BE2C (cell line): ENCODE data around the gene ATP10A.
"Not testable (repeated sequence)": the region's sequence is repeated elsewhere in the genome, so short reads cannot be mapped to it uniquely, and the experiment has no call there.

ENCODE experiments used
- DNase-seq: peaks from one replicate; pipeline ENCODE4 v3.0.0-alpha.2; 2020
- H3K27me3 ChIP-seq: fragments of 250-450 bp; sonication (Bioruptor Pico); 2 replicates; pipeline ENCODE4 v1.5.1; 2020; ENCODE audit warnings: mild to moderate bottlenecking
- H3K36me3 ChIP-seq: fragments of 250-450 bp; sonication (Bioruptor Pico); 2 replicates; pipeline ENCODE4 v1.5.1; 2020; ENCODE audit warnings: mild to moderate bottlenecking
- H3K4me1 ChIP-seq: fragments of 250-450 bp; sonication (Bioruptor Pico); 2 replicates; pipeline ENCODE4 v1.5.1; 2020
- H3K4me3 ChIP-seq: 2 replicates; pipeline ENCODE4 v1.5.1; 2011; ENCODE audit warnings: low read depth, low read length
- H3K9me3 ChIP-seq: fragments of 250-450 bp; sonication (Bioruptor Pico); 2 replicates; pipeline ENCODE4 v1.5.1; 2020
- CTCF ChIP-seq: IDR thresholded peaks from 2 replicates; pipeline ENCODE4 v1.5.1; 2012; ENCODE audit warnings: mild to moderate bottlenecking, low read depth, low read length

The ATP10A gene

GRCh38 chr15:25776071-25776746 is 86.9 kb downstream of the ATP10A start:
- Histone ChIP-seq H3K4me3 (no peak overlapping the region), H3K4me1 (no peaks in the 10 kb centered on the region)
- no peak for TF ChIP-seq CTCF

GRCh38 chr15:25775317-25775912 is 87.7 kb downstream of the ATP10A start:
- TF ChIP-seq CTCF: no peak
- H3K36me3 ChIP-seq: no peaks in the 10 kb centered on the region
- no peaks in the 10 kb centered on the region for H3K4me1 ChIP-seq
- H3K9me3 ChIP-seq: no peaks in the 10 kb centered on the region
- H3K27me3 ChIP-seq: no peaks in the 10 kb centered on the region
- no peak overlapping the region for H3K4me3 ChIP-seq
- no peak for DNase-seq

More at GRCh38 chr15:25776071-25776746, 86.9 kb downstream of the ATP10A start:
- Histone ChIP-seq H3K27me3 (no peaks in the 10 kb centered on the region), H3K9me3 (no peaks in the 10 kb centered on the region), H3K36me3 (no peaks in the 10 kb centered on the region)
- DNase-seq: no peak

GRCh38 chr15:25774871-25775270 is 88.3 kb downstream of the ATP10A start:
- H3K9me3 ChIP-seq: no peaks in the 10 kb centered on the region
- H3K4me3 ChIP-seq: no peak overlapping the region
- H3K27me3 ChIP-seq: no peaks in the 10 kb centered on the region
- no peaks in the 10 kb centered on the region for H3K4me1 ChIP-seq
- H3K36me3 ChIP-seq: no peaks in the 10 kb centered on the region
- DNase-seq: no peak
- no peak for TF ChIP-seq CTCF

- Histone ChIP-seq H3K9me3 (no peaks in the 10 kb centered on the region), H3K27me3 (no peaks in the 10 kb centered on the region), H3K4me1 (no peaks in the 10 kb centered on the region), H3K36me3 (no peaks in the 10 kb centered on the region), H3K4me3 (no peak overlapping the region)
- no peak for DNase-seq
- no peak for TF ChIP-seq CTCF
Measured at GRCh38 chr15:25773248-25773647, 89.9 kb downstream of the ATP10A start.

- no peaks in the 10 kb centered on the region for H3K36me3 ChIP-seq
- no peaks in the 10 kb centered on the region for H3K4me1 ChIP-seq
- no peak for DNase-seq
- H3K27me3 ChIP-seq: no peaks in the 10 kb centered on the region
- no peaks in the 10 kb centered on the region for H3K9me3 ChIP-seq
- H3K4me3 ChIP-seq: no peak overlapping the region
- no peak for TF ChIP-seq CTCF
Measured at GRCh38 chr15:25772500-25772899, 90.6 kb downstream of the ATP10A start.

GRCh38 chr15:25771736-25772135 is 91.4 kb downstream of the ATP10A start:
- H3K27me3 ChIP-seq, H3K4me1 ChIP-seq, DNase-seq, H3K9me3 ChIP-seq, H3K36me3 ChIP-seq, H3K4me3 ChIP-seq: not testable (repeated sequence)
